Bone marrow (tissue), 2 donors: Measurements from ENCODE around the gene CTDSPL.
A peak's percentile ranks its signal among the peaks of the same experiment; 100 is the strongest.

Experiments
- DNase-seq, 2 donors: peaks; one replicate each; lab custom pipeline; 2025; lab: John Stamatoyannopoulos, UW

Gene CTDSPL

DNA sequence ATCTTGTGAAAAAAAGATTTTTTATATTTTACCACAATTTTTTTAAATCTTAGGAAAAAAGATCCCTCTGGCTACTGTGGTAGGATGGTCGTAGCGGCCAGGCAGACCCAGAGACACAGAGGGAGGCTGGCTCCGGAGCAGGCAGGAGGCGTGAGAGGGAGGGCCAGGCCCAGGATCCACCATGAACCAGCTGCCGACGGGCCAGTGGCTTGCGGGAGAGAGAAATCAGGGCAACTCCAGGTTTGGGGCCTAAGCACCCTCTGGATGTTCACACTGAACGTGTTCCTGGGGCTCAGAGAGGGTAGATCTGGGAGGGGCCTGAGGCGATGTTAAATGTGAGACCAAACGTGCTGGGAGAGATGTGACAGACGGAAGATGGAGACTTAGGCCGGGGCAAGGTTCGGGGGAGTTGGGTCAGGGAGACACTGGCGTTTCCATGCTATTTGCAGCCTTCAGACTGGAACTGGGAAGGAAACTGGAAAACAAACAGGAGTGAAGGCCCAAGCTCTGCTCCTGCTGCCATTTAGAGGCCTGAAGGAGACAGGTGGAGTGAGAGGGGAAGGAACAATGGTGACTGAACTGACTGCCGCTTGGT, 127.3 kb downstream of the CTDSPL start:
- no peak for DNase-seq

DNA sequence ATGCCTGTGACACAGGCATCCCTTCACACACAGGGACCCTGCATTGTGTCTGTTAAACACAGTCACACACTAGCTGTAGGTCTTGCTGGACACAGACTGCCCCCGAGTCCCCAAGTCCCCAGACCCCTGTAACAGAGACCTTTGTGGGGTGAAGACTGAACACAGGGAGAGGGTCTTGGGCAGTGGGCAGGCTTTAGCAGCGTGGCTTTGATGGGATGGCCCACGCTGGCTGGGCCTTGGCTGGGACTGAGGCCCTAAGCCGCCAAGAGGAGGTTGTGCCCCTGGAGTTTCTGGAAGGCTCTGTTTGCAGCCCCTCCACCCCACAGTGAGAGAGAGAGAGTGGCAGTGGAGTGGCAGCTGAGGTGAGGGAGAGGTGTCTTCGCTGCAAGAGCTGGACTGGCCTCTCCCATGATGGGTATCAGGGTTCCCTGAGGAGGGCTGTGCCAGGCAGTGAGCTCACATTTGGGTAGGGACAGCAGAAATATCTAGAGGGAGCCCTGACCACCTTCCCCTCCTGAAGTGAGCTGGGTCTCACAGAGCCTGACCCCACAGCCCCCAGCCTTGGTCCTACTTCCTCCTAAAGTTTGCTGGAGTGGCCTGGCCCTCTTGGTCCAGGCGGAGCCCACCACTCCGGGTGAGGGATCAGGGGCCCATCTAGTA, 128.3 kb downstream of the CTDSPL start:
- no peak for DNase-seq

DNA sequence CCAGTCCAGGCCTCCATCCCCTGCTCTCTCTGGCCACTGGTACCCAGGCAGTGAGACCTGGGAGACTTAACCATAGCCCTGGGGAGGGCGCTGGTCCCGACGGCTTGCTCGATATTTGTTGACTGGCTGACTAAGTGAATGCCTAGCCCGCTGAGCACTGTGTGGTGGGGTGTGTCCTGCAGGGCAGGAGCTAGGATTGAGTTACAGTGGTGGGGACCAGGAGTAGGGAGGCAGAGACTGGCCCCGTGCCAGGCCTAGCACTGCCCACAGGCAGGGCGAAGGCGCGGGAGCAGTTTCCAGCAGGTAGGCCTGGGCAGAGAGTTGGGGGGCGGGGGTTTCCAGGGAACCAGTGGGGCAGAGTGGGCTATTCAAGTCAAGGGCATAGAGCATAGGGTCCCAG, 128.8 kb downstream of the CTDSPL start, which contains the start of gene VILL:
VILL (plus strand) TSS at position 260 of the 400 bp plus-strand sequence. CDS start 2,887 bp downstream, outside the sequence.
- DNase-seq: no peak

GRCh38 chr3:37991109-37991508, 129.4 kb downstream of the CTDSPL start:
- DNase-seq: no peak

- DNase-seq: no peak
Observed at GRCh38 chr3:37991823-37992222, 130.1 kb downstream of the CTDSPL start.

DNA sequence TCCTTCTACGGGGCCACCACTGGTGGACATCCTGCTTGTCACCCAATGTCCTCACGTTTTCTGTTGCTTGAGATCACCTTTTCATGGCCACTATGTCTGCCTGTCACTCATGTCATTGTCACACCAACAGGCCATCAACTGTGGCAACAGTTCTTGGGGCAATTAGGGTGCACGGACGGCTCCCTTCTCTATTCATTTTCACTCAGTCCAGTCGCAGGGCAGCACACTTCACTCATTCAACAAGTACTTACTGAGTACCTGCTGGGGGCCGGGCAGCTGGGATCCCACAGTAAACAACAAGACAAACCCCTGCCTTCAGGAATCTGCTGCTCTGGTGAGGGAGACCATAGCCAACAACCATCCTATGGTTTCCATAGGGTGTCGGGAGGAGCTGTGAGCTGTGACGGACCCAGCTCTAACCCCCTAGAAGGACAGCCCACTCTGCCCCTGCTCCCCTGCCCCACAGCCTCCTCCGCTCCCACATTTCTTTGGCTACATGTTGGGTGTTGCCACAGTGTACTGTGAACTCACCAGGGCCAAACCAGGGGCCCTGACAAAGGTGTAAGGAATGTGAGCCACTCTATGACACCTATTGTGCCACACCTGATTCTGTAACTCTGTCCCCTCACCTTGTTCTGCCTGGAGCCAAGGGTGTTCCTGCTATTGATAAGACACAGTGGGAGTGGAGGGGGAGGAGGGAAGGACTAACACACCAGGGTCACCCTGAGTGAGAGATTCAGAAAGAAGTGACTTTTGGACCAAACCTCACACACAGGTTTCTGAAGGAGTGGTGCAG, 130.8 kb downstream of the CTDSPL start:
- DNase-seq: no peak

GRCh38 chr3:37993067-37993455, 131.4 kb downstream of the CTDSPL start:
- DNase-seq: no peak

DNA sequence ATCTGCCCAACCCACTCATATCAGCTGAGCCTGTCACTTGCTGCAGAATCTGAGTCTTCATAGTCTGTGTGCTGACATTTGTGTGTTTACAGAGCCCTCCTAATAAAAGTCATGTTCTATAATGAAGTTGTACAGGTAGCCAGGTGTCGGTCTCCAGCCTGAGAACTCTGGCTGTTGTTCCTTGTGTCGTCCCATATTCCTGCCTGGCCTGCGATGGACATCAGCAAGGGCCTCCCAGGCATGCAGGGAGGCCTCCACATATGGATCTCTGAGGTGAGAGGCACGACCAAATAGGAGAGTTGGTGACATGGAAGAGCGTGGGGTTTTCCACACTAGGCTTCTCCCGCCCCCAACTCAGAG, 131.8 kb downstream of the CTDSPL start:
- DNase-seq: no peak

- DNase-seq: peak; percentile 43 to 54
Observed at GRCh38 chr3:37993820-37994638, 132.3 kb downstream of the CTDSPL start.

DNA sequence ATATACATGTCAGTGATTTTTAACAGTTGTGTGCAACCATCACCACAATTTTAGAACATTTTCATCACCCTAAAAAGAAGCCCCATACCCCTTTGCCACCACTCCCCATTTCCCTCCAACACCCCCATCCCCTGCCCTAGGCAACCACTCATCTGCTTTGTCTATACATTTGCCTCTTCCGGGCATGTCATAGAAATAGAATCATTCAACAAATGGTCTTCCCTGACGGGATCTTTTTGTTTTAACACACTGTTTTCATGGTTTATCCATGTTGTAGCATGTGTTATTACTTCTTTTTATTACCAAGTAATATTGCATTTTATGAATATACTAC, 132.9 kb downstream of the CTDSPL start:
- DNase-seq: no peak

- no peak for DNase-seq
Observed at GRCh38 chr3:37995652-37996641, 134.3 kb downstream of the CTDSPL start.

- peak; percentile 34 to 81 for DNase-seq
Observed at GRCh38 chr3:37996785-37997301, 135.2 kb downstream of the CTDSPL start.

DNA sequence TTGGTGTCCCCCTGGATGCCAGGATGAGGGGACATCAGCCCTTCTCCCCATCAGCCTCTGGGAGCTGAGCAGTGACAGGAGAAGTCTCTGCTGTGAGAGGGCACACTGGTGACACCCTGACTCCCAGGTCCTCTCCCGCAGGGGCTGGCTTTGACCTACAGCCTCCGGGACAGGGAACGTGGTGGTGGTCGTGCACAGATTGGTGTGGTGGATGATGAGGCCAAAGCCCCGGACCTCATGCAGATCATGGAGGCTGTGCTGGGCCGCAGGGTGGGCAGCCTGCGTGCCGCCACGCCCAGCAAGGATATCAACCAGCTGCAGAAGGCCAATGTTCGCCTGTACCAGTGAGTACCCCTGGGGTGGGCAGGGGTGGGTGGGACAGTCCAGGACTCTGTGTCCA, 135.7 kb downstream of the CTDSPL start:
- DNase-seq: no peak

DNA sequence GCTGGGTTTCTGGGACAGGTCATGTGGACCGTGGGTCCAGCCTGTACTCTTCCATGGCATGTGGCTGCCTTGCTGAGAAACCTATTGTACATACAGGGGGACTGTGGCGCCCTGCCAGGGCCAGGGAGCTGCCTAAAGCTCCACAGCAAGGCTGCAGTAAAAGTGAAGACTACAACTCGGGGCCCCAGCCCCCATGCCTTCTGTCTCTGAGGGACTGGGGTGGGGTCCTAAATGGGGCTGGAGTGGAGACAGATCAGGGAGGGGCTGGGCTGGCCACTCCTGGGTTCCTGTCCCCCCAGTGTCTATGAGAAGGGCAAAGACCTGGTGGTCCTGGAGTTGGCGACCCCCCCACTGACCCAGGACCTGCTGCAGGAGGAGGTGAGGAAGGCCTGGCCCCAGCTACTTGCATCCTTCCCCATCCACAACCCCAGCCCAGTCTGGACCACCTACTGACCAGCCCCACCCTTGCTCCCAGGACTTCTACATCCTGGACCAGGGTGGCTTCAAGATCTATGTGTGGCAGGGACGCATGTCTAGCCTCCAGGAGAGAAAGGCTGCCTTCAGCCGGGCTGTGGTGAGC, 136.2 kb downstream of the CTDSPL start:
- no peak for DNase-seq

GRCh38 chr3:37999836-38000235, 138.2 kb downstream of the CTDSPL start:
- DNase-seq: no peak

GRCh38 chr3:38000242-38000916, 138.7 kb downstream of the CTDSPL start:
- no peak for DNase-seq

GRCh38 chr3:38000965-38001455, 139.3 kb downstream of the CTDSPL start:
- DNase-seq: no peak

DNA sequence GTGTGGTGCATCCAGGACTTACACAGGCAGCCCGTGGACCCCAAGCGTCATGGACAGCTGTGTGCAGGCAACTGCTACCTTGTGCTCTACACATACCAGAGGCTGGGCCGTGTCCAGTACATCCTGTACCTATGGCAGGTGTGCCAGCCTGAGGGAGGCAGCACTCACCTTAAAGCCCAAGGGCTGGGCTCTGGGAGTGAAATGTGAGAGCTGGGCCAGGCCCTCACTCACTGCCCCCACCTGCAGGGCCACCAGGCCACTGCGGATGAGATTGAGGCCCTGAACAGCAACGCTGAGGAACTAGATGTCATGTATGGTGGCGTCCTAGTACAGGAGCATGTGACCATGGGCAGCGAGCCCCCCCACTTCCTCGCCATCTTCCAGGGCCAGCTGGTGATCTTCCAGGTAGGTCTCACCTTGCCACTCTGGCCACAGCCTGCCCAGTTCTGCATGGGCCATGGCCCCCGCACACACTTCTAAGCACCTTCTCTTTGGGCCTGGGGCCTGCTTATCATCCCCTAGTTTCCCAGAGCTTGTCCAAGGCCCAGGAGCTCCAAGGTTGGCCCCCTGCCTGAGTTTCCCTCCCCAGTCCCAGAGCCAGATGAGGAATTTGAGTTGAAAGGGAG, 139.9 kb downstream of the CTDSPL start:
- DNase-seq: no peak

DNA sequence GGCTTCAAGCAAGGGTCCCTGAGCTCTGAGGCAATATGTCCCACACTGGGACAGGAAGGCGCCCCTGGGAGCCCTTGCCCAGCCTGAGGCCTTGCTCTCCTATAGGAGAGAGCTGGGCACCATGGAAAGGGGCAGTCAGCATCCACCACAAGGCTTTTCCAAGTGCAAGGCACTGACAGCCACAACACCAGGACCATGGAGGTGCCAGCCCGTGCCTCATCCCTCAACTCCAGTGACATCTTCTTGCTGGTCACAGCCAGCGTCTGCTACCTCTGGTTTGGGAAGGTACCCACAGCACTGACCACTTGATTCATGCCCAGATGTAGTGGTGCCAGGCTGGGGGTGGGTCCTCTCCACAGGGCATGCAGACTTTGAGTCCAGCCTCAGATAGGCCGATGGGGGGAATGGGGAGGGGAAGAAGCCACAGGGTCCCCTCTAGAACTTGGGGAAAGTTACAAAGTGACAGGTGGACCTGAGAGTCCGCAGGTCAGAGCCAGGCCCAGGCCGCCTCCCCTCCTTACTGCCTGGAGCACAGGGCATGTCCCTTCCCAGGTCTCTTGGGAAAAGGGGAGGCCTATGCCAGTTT, 140.7 kb downstream of the CTDSPL start:
- no peak for DNase-seq
